Measurements from ENCODE around the gene SCUBE1. TPM values are rescaled to one million over a fixed set of nuclear protein-coding genes. Genes with fewer than 3 reads are reported as not detected.

Gene SCUBE1
- total and polyA plus RNA-seq, 2 experiments from 2014 or later = not detected

DNA sequence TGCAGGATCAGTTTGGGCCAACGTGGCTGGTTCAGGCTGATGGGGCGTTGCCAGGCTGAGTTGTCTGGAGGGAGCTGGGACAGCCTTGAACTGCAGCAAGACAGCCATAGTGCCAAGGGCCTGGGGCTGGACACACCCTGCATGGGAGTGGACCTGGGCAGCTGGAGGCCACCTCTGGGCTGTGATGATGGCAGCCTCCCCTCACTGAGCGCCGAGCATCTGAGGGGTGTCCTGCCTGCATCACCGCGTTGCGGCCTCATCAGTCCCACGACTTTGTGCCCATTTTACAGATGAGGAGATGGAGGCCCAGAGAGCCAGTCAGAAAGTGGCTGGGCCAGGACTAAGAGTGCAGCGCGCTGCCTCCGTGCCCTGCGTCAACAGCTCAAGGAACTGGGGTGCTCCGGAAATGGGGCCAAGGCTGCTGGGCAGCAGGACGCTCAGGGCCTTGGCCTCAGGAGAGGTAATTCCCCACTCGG, 192.4 kb downstream of the SCUBE1 start:
- H3K4me1 ChIP-seq (ENCODE audit: insufficient read depth) = peaks cover 11% of the 10 kb centered on the region; the same call in 1 of the 2 replicates
- peak overlapping the region; percentile 97 for H3K4me2 ChIP-seq (ENCODE audit: unreplicated experiment)
- no peak overlapping the region for H3K27ac ChIP-seq
- in situ Hi-C loops (cut with MboI) = no loop called here
- 65 to 69% methylated on average over 15 of the region's 15 CpGs for WGBS, 2 experiments (ENCODE audit: low coverage in 1 of 2, low lambda C conversion rate in 2 of 2, missing lambda C conversion rate in 2 of 2)
- H3K9me3 ChIP-seq (ENCODE audit: low read depth) = no peaks in the 10 kb centered on the region
- H2AFZ ChIP-seq = peak overlapping the region; percentile 78
- H3K9ac ChIP-seq = peak overlapping the region; percentile 94
- no peaks in the 10 kb centered on the region for H3K36me3 ChIP-seq (ENCODE audit: low read depth)
- H3K9me2 ChIP-seq (ENCODE audit: insufficient read depth) = no peaks in the 10 kb centered on the region
- peak overlapping the region; percentile 97 for H3K4me3 ChIP-seq
- H4K20me1 ChIP-seq (ENCODE audit: insufficient read depth) = 0 out of 2 replicates have a peak, but pooled peaks cover under 1% of the 10 kb centered on the region
- TF ChIP-seq EZH2 (IDR thresholded peaks at IDR 0.05; ENCODE audit: insufficient read depth, poor library complexity, severe bottlenecking) (no peak), EZH2phosphoT487 (IDR thresholded peaks at IDR 0.05; ENCODE audit: insufficient read depth, low read depth) (no peak)
- no peaks in the 10 kb centered on the region for H3F3A ChIP-seq (ENCODE audit: insufficient read depth)
- peak; percentile 18 for DNase-seq
- H3K27me3 ChIP-seq (replicated peaks; ENCODE audit: insufficient read depth) = no peaks in the 10 kb centered on the region
- peaks cover 44% of the 10 kb centered on the region for H3K79me2 ChIP-seq (ENCODE audit: insufficient read depth)

DNA sequence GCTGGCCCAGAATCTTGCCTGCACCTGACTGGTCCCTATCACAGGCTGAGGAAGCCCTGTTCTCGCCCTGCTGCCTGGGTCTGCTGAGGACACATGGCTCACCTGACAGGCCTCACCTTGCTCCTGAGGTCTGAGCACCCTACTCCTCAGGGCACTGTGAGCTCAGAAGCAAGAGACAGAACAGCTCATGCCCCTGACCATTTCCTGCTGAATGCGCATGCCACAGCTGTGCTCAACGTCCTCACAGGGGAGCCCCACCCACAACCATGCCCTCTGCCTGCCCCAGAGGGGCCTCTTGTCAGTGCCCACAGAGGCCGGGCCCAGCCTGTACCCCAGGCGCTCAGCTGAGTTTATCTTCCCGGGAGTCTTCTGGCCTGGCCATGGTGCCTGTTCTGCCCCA, 194.6 kb downstream of the SCUBE1 start:
- Histone ChIP-seq H4K20me1 (ENCODE audit: insufficient read depth) (no peaks in the 10 kb centered on the region), H3K9me3 (ENCODE audit: low read depth) (no peaks in the 10 kb centered on the region), H3F3A (ENCODE audit: insufficient read depth) (no peaks in the 10 kb centered on the region), H3K9me2 (ENCODE audit: insufficient read depth) (no peaks in the 10 kb centered on the region), H3K9ac (no peak overlapping the region), H3K79me2 (ENCODE audit: insufficient read depth) (peaks cover 22% of the 10 kb centered on the region), H3K4me3 (no peak overlapping the region), H3K27me3 (replicated peaks; ENCODE audit: insufficient read depth) (no peaks in the 10 kb centered on the region), H3K4me2 (ENCODE audit: unreplicated experiment) (no peak overlapping the region), H3K4me1 (ENCODE audit: insufficient read depth) (peaks cover under 1% of the 10 kb centered on the region; the same call in 1 of the 2 replicates), H3K27ac (no peak overlapping the region), H2AFZ (no peak overlapping the region), H3K36me3 (ENCODE audit: low read depth) (no peaks in the 10 kb centered on the region)
- in situ Hi-C loops (cut with MboI) = no loop called here
- DNase-seq = no peak
- TF ChIP-seq EZH2phosphoT487 (IDR thresholded peaks at IDR 0.05; ENCODE audit: insufficient read depth, low read depth) (no peak), EZH2 (IDR thresholded peaks at IDR 0.05; ENCODE audit: insufficient read depth, poor library complexity, severe bottlenecking) (no peak)
- 61 to 62% methylated on average over 6 of the region's 6 CpGs for WGBS, 2 experiments (ENCODE audit: low coverage in 1 of 2, low lambda C conversion rate in 2 of 2, missing lambda C conversion rate in 2 of 2)

DNA sequence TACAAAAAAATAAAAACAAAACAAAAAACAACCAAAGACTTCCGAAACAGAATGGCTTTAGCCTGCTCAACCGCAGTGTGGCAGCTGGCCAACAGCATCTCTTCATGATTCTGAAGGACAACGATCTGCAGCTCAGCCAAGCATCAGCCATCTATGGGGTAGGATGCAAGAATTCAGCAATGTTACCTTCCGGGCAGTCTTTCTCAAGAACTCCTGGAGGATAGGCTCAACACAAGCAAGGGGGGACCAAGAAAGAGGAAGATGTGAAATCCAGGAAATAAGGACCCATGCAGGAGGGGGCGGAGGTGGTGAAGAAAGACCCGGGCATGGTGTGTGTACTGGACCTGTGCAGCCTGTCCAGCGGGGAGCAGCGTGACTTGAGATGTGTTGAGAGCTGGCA, 195.4 kb downstream of the SCUBE1 start:
- peaks cover 3% of the 10 kb centered on the region; the same call in 1 of the 2 replicates for H3K4me1 ChIP-seq (ENCODE audit: insufficient read depth)
- no peaks in the 10 kb centered on the region for H3K9me3 ChIP-seq (ENCODE audit: low read depth)
- TF ChIP-seq EZH2phosphoT487 (IDR thresholded peaks at IDR 0.05; ENCODE audit: insufficient read depth, low read depth) (no peak), EZH2 (IDR thresholded peaks at IDR 0.05; ENCODE audit: insufficient read depth, poor library complexity, severe bottlenecking) (no peak)
- H3K9ac ChIP-seq = no peak overlapping the region
- H3K36me3 ChIP-seq (ENCODE audit: low read depth) = no peaks in the 10 kb centered on the region
- H2AFZ ChIP-seq = no peak overlapping the region
- H3K79me2 ChIP-seq (ENCODE audit: insufficient read depth) = peaks cover 22% of the 10 kb centered on the region
- no peak overlapping the region for H3K27ac ChIP-seq
- H4K20me1 ChIP-seq (ENCODE audit: insufficient read depth) = no peaks in the 10 kb centered on the region
- 75% methylated on average over 8 of the region's 8 CpGs for WGBS, 2 experiments (ENCODE audit: low coverage in 1 of 2, low lambda C conversion rate in 2 of 2, missing lambda C conversion rate in 2 of 2)
- H3K4me2 ChIP-seq (ENCODE audit: unreplicated experiment) = no peak overlapping the region
- no peaks in the 10 kb centered on the region for H3K9me2 ChIP-seq (ENCODE audit: insufficient read depth)
- no peak for DNase-seq
- H3K4me3 ChIP-seq = no peak overlapping the region
- H3K27me3 ChIP-seq (replicated peaks; ENCODE audit: insufficient read depth) = no peaks in the 10 kb centered on the region
- in situ Hi-C loops (cut with MboI) = no loop called here
- H3F3A ChIP-seq (ENCODE audit: insufficient read depth) = no peaks in the 10 kb centered on the region

Other genes starting within 250 kb of the SCUBE1 start
- gene BIK, start 232.6 kb downstream of the SCUBE1 start, total RNA-seq (2014; rRNA removed; shearing (Covaris generic)) = not detected in 2 replicates
- gene BIK, start 232.6 kb downstream of the SCUBE1 start, polyA plus RNA-seq (2016; fragmentation: Nextera tagmentation; extraction: Ambion mirVana) = not detected in 2 replicates
- 16.0 and 23.4 TPM in 2 replicates for gene MCAT, start 200.0 kb downstream of the SCUBE1 start, total RNA-seq (2014; rRNA removed; shearing (Covaris generic))
- gene MCAT, start 200.0 kb downstream of the SCUBE1 start, polyA plus RNA-seq (2016; fragmentation: Nextera tagmentation; extraction: Ambion mirVana) = 17.6 and 18.2 TPM in 2 replicates
- gene TSPO, start 191.8 kb downstream of the SCUBE1 start, total RNA-seq (2014; rRNA removed; shearing (Covaris generic)) = 760 and 970 TPM in 2 replicates
- 896 and 938 TPM in 2 replicates for gene TSPO, start 191.8 kb downstream of the SCUBE1 start, polyA plus RNA-seq (2016; fragmentation: Nextera tagmentation; extraction: Ambion mirVana)
- gene TTLL12, start 156.2 kb downstream of the SCUBE1 start, total RNA-seq (2014; rRNA removed; shearing (Covaris generic)) = 42.8 and 43.9 TPM in 2 replicates
- 28.1 and 29.5 TPM in 2 replicates for gene TTLL12, start 156.2 kb downstream of the SCUBE1 start, polyA plus RNA-seq (2016; fragmentation: Nextera tagmentation; extraction: Ambion mirVana)
- not detected in 2 replicates for gene MPPED1, start 68.6 kb upstream of the SCUBE1 start, total RNA-seq (2014; rRNA removed; shearing (Covaris generic))
- not detected in 2 replicates for gene MPPED1, start 68.6 kb upstream of the SCUBE1 start, polyA plus RNA-seq (2016; fragmentation: Nextera tagmentation; extraction: Ambion mirVana)

All from GM23248 (cell line).